NCI-H2029 (cell line): Measurements from ENCODE around the gene DNAH8.

Experiments used
- DNase-seq: peaks from one replicate; lab custom pipeline; 2025; lab: John Stamatoyannopoulos, UW

Gene DNAH8

DNA sequence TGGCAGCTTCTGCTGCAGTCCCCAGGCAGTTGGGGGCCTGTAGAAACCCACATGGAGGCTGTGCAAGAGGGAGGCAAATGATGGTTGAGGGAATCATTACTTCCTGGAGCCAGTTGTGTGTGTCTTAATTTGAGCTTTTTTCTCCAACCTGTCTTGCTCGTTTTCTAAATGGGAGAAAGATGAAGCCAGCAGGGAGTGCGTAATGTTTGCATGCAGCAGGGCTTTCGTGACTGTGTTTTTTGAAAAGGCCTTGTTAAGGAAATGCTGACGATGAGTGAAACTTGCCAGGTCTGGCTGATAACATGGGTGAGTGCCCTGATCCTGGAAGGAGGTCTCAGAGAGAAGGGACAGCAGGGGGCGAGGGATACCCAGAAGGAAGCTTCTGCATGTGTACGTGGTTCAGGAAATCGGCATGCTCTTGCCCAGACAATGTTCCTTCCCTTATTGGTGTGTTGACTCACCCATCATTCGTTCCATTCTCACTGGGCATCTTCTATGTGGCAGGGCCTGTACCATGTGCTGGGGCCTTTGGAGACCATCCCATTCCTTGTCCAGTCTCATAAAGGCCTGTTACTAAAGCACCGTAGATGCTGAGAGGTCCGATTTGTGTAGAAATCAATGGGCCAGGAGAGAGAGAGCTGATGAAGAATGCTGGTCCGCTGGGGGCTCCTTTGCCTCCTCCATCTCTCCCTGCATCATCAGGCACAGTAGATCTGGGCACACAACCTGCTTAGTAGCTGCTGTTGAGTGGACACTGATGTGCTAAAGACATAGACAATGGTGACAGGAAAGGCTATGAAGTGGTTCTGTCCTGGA lies 360.9 kb downstream of the DNAH8 start:
- no peak for DNase-seq

DNA sequence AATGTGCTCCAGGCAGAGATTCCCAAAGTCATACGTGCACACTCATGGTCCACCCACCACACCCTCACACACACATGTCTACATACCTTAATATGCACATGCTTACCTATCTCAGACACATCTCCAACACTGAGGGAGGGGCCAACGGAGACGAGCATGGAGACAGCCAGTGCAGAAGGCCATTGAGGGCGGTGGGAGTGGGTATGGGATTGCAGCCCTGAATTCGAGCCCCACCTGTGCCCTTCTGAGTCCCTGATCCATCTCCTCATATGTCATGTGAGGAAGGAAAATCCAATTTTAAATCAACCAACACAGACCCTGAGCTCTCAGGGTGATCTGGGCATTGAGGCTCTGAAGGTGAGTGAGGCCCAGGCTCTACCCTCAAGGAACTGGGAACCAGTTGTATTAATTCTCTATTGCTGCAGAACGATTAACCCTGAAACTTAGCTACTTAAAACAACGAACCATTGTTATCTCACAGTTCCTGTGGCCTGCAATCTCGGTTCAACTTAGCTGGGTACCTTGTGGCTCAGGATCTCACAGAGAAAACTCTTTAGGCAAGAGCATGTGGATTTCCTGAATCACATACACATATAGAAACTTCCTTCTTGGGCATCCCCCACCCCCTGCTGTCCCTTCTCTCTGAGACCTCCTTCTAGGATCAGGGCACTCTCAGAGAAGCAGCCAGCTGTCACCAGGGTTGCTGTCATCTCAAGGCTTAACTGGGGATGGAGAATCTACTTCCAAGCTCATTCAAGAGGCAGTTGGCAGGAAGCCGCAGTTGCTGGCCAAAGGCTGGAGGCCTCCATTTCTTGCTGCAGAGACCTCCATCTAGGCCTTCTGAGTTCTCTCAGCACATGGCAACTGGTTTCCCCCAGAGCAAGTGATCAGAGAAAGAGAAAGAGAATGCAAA lies 361.8 kb downstream of the DNAH8 start:
- no peak for DNase-seq

DNA sequence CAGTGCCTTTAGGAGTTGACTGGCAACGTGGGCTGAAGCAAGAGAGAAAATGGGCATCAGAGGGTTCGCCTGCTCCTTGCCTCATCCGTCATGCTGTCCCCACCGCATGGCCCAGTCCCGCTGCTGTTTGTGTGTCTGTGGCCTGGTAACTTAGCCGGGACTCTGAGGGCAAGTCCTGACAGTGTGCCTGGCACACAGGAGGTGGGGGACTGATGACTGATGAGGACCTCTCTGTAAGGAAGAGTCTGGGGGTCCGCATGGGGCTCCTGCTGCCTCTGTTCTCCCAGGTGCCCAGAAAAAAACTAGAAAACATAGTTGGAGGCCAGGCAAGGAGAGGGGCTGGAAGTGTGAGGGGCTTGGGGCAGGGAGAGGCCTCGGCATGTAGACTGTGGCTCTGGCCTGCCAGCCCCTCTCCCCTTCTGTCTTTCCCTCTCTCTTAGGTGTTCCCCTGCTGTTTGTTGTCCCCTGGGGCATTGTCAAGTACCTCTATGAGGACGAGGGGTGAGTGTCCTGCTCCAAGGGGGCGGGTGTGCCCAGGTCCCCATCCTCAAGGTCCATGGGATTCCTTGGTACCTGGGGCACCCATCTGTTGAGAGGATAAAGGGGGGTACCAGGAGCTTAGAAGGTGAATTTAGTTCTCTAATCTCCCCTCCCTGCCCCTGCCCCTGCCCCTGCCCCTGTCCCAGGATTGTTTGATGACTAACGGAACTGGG lies 362.9 kb downstream of the DNAH8 start:
- DNase-seq, result no peak

DNA sequence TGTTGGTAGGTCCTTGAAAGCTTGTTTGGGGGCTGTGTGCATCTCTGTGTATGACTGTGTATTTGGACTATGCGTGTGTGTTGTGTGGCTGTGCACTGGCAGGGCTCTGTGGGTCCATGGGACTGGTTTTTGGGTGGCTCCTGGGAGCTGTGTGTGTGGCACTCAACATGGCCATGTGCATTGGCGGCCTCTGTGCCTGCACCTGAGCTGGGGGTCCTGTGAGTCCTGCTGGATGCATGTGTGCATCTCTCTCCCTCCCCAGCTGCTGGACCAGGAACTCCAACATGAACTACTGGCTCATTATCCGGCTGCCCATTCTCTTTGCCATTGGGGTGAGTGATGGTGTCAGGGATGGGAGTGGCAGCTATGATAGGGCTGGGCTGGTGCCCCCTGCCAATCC lies 363.6 kb downstream of the DNAH8 start:
- no peak for DNase-seq

GRCh38 chr6:39079197-39080125 lies 364.4 kb downstream of the DNAH8 start:
- DNase-seq, result no peak
